Stomach (tissue), 4 donors: Measurements from ENCODE around the gene OSBPL9.

Experiments used
- POLR2A ChIP-seq, 4 donors: fragments of 450-650 bp; IDR thresholded peaks; one replicate each; pipeline ENCODE4 v1.6.1; 2016; ENCODE audit warnings: antibody characterized with exemption in 4 of 4, control low read depth in 2 of 4, mild to moderate bottlenecking in 1 of 4, moderate library complexity in 1 of 4
- POLR2AphosphoS5 ChIP-seq, 3 donors: sonication (generic); formaldehyde crosslinking; IDR thresholded peaks; one replicate each; pipeline ENCODE4 v1.6.1; 2016; ENCODE audit warnings: antibody characterized with exemption in 3 of 3
- TF ChIP-seq, protein P1 (sequence below), 7 experiments: fragments of 450-650 bp in 4 of 7; fragments of 200-600 bp in 3 of 7; sonication (generic) in 3 of 7; IDR thresholded peaks; one replicate each; pipeline ENCODE4 v1.5.1; 2016 to 2019; ENCODE audit warnings: antibody characterized with exemption in 7 of 7, control low read depth in 2 of 7, mild to moderate bottlenecking in 1 of 7

GRCh38 chr1:51592711-51593110 is 24.2 kb upstream of the OSBPL9 start:
- no peak for TF ChIP-seq POLR2A (IDR thresholded peaks at IDR 0.05)
- TF ChIP-seq, protein P1, sequence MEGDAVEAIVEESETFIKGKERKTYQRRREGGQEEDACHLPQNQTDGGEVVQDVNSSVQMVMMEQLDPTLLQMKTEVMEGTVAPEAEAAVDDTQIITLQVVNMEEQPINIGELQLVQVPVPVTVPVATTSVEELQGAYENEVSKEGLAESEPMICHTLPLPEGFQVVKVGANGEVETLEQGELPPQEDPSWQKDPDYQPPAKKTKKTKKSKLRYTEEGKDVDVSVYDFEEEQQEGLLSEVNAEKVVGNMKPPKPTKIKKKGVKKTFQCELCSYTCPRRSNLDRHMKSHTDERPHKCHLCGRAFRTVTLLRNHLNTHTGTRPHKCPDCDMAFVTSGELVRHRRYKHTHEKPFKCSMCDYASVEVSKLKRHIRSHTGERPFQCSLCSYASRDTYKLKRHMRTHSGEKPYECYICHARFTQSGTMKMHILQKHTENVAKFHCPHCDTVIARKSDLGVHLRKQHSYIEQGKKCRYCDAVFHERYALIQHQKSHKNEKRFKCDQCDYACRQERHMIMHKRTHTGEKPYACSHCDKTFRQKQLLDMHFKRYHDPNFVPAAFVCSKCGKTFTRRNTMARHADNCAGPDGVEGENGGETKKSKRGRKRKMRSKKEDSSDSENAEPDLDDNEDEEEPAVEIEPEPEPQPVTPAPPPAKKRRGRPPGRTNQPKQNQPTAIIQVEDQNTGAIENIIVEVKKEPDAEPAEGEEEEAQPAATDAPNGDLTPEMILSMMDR (IDR thresholded peaks at IDR 0.05), result no peak
- TF ChIP-seq POLR2AphosphoS5 (IDR thresholded peaks at IDR 0.05), result no peak
